Ovary (tissue), 3 donors: ENCODE measurements around the gene MRPL27.

ENCODE experiments used
- CTCF ChIP-seq, 3 donors: fragments of 450-650 bp in 2 of 3; fragments of 200-600 bp in 1 of 3; IDR thresholded peaks; one replicate each; pipeline versions ENCODE4 v1.5.1 to v1.8.0; 2016 to 2022; ENCODE audit warnings: antibody characterized with exemption in 3 of 3, mild to moderate bottlenecking in 1 of 3
- EP300 ChIP-seq: sonication (generic); formaldehyde crosslinking; IDR thresholded peaks from one replicate; pipeline ENCODE4 v1.6.1; 2017; ENCODE audit warnings: antibody characterized with exemption
- POLR2A ChIP-seq: fragments of 450-650 bp; IDR thresholded peaks from one replicate; pipeline ENCODE4 v1.6.1; 2017; ENCODE audit warnings: antibody characterized with exemption, mild to moderate bottlenecking, moderate library complexity
- donor health status: DM: no; HTN: no; CAD: no.

- TF ChIP-seq CTCF (IDR thresholded peaks at IDR 0.05) (no peak), POLR2A (no peak), EP300 (no peak)
Measured at GRCh38 chr17:50381260-50381815, 8.4 kb upstream of the MRPL27 start.
